H1 (cell line): ENCODE results near the gene KCTD3. TPM values are rescaled to one million over a fixed set of nuclear protein-coding genes. Genes with fewer than 3 reads are reported as not detected.

ENCODE experiments used
- CTCF ChIA-PET: fragments of 300-600 bp; sonication (Branson Sonifier 250); formaldehyde crosslinking; loops from one replicate; lab custom pipeline; 2021; ENCODE audit not compliant: partially characterized antibody; lab: Charles Lee
- POLR2A ChIA-PET: fragments of 300-600 bp; sonication (Branson Sonifier 250); formaldehyde crosslinking; loops from one replicate; lab custom pipeline; 2021; ENCODE audit warnings: inconsistent platforms; ENCODE audit not compliant: partially characterized antibody; lab: Charles Lee
- DNase-seq, 2 experiments: peaks; one replicate each; pipeline versions ENCODE4 v3.0.0 to v3.0.0-alpha.2; 2010 to 2022; ENCODE audit warnings: low spot score in 2 of 2, low read depth in 1 of 2, mixed read lengths in 1 of 2
- FAIRE-seq: peaks from 2 replicates; lab custom pipeline; 2011; peaks lifted over from hg19 to GRCh38; lab: Jason Lieb, UNC
- H2AFZ ChIP-seq: 2 replicates; pipeline ENCODE4 v1.8.1; 2012; ENCODE audit warnings: low read length, inconsistent platforms
- H2AK5ac ChIP-seq: 2 replicates; pipeline ENCODE4 v1.6.1; 2013; ENCODE audit warnings: low read depth, low read length
- H2BK120ac ChIP-seq: replicated peaks from 2 replicates; pipeline ENCODE3; 2013; ENCODE audit warnings: low read depth, low read length, inconsistent platforms
- H2BK12ac ChIP-seq: 2 replicates; pipeline ENCODE4 v1.6.1; 2013; ENCODE audit warnings: low read depth, low read length
- H2BK15ac ChIP-seq: 2 replicates; pipeline ENCODE4 v1.6.1; 2013; ENCODE audit warnings: low read length
- H2BK20ac ChIP-seq: 2 replicates; pipeline ENCODE4 v1.6.1; 2013; ENCODE audit warnings: low read length
- H2BK5ac ChIP-seq: 2 replicates; pipeline ENCODE4 v1.6.1; 2013; ENCODE audit warnings: low read depth, low read length
- H3K14ac ChIP-seq: 2 replicates; pipeline ENCODE4 v1.6.1; 2013; ENCODE audit warnings: inconsistent platforms; ENCODE audit not compliant: insufficient read length
- H3K18ac ChIP-seq: 2 replicates; pipeline ENCODE4 v1.6.1; 2013; ENCODE audit warnings: low read length; ENCODE audit errors: extremely low read depth
- H3K23ac ChIP-seq: 2 replicates; pipeline ENCODE4 v1.6.1; 2013; ENCODE audit warnings: inconsistent platforms; ENCODE audit not compliant: insufficient read length
- H3K23me2 ChIP-seq: 2 replicates; pipeline ENCODE4 v1.6.1; 2013; ENCODE audit warnings: low read depth, low read length
- H3K27ac ChIP-seq: 2 replicates; pipeline ENCODE4 v1.6.1; 2011; ENCODE audit warnings: low read depth, low read length, inconsistent platforms
- H3K27me3 ChIP-seq, 4 experiments: replicated peaks in 1 of 4; 1 replicate in 1 of 4; 2 replicates in 3 of 4; pipeline versions ENCODE4 v1.6.1 to v1.8.1; 2011 to 2013; ENCODE audit warnings: low read length in 3 of 4, mild to moderate bottlenecking in 3 of 4, inconsistent platforms in 2 of 4, mixed read lengths in 2 of 4, moderate library complexity in 1 of 4; ENCODE audit not compliant: control insufficient read depth in 3 of 4, insufficient read depth in 3 of 4; ENCODE audit errors: extremely low read depth in 1 of 4
- H3K36me3 ChIP-seq, 4 experiments: 2 replicates each; pipeline versions ENCODE4 v1.6.1 to v1.8.1; 2011 to 2013; ENCODE audit warnings: mild to moderate bottlenecking in 4 of 4, low read length in 3 of 4, moderate library complexity in 2 of 4, control low read depth in 1 of 4, inconsistent platforms in 1 of 4; ENCODE audit not compliant: insufficient read depth in 4 of 4, control insufficient read depth in 2 of 4
- H3K4ac ChIP-seq: replicated peaks from 2 replicates; pipeline ENCODE3; 2013; ENCODE audit warnings: low read length, low read depth, mixed read lengths, inconsistent platforms; ENCODE audit not compliant: insufficient read length
- H3K4me1 ChIP-seq, 4 experiments: replicated peaks in 1 of 4; 1 replicate in 1 of 4; 2 replicates in 3 of 4; pipeline versions ENCODE4 v1.6.1 to v1.8.1; 2011 to 2013; ENCODE audit warnings: low read length in 3 of 4, inconsistent platforms in 2 of 4, mixed read lengths in 1 of 4; ENCODE audit not compliant: insufficient read depth in 4 of 4, control insufficient read depth in 3 of 4
- H3K4me2 ChIP-seq, 2 experiments: 2 replicates each; pipeline versions ENCODE4 v1.6.1 to v1.8.1; 2011 to 2013; ENCODE audit warnings: low read depth in 2 of 2, low read length in 2 of 2, control low read depth in 1 of 2, inconsistent platforms in 1 of 2, mild to moderate bottlenecking in 1 of 2; ENCODE audit not compliant: insufficient read depth in 1 of 2
- H3K4me3 ChIP-seq, 4 experiments: fragments of 200-600, 300-600 bp in 1 of 4; sonication (generic), shearing (Covaris generic), sonication (Bioruptor Twin) in 1 of 4; 2 replicates each; pipeline versions ENCODE4 v1.5.1 to v1.8.1; 2011 to 2016; ENCODE audit warnings: low read length in 4 of 4, low read depth in 3 of 4, control low read depth in 2 of 4, inconsistent platforms in 2 of 4, mild to moderate bottlenecking in 2 of 4, mixed read lengths in 1 of 4, moderate library complexity in 1 of 4; ENCODE audit not compliant: insufficient read depth in 2 of 4; ENCODE audit errors: extremely low read depth in 1 of 4
- H3K56ac ChIP-seq: replicated peaks from 2 replicates; pipeline ENCODE3; 2013; ENCODE audit warnings: low read depth, mild to moderate bottlenecking, mixed read lengths, low read length, inconsistent platforms; ENCODE audit not compliant: insufficient read length
- H3K79me1 ChIP-seq: 2 replicates; pipeline ENCODE4 v1.6.1; 2013; ENCODE audit warnings: low read depth, low read length, control low read depth
- H3K79me2 ChIP-seq, 2 experiments: 2 replicates each; pipeline versions ENCODE4 v1.6.1 to v1.8.1; 2012 to 2013; ENCODE audit warnings: low read length in 2 of 2, mild to moderate bottlenecking in 2 of 2, inconsistent platforms in 1 of 2; ENCODE audit not compliant: insufficient read depth in 2 of 2, control insufficient read depth in 1 of 2
- H3K9ac ChIP-seq, 4 experiments: replicated peaks in 1 of 4; 1 replicate in 1 of 4; 2 replicates in 3 of 4; pipeline versions ENCODE4 v1.6.1 to v1.8.1; 2011 to 2013; ENCODE audit warnings: low read depth in 3 of 4, low read length in 3 of 4, control low read depth in 2 of 4, mild to moderate bottlenecking in 2 of 4, moderate library complexity in 2 of 4, inconsistent platforms in 1 of 4; ENCODE audit errors: extremely low read depth in 1 of 4
- H3K9me3 ChIP-seq, 2 experiments: 2 replicates each; pipeline versions ENCODE4 v1.6.1 to v1.8.1; 2012 to 2013; ENCODE audit warnings: mild to moderate bottlenecking in 2 of 2, moderate library complexity in 2 of 2, control low read depth in 1 of 2, inconsistent platforms in 1 of 2, low read depth in 1 of 2, low read length in 1 of 2, mixed read lengths in 1 of 2; ENCODE audit not compliant: insufficient read depth in 2 of 2
- H4K20me1 ChIP-seq, 2 experiments: replicated peaks in 1 of 2; 2 replicates each; pipeline versions ENCODE3 to v1.8.1; 2011 to 2013; ENCODE audit warnings: inconsistent platforms in 2 of 2, low read length in 2 of 2, mild to moderate bottlenecking in 1 of 2; ENCODE audit not compliant: insufficient read depth in 2 of 2, control insufficient read depth in 1 of 2
- H4K5ac ChIP-seq: 2 replicates; pipeline ENCODE4 v1.6.1; 2013; ENCODE audit warnings: low read length, low read depth, mixed read lengths, inconsistent platforms; ENCODE audit not compliant: insufficient read length
- H4K8ac ChIP-seq: 2 replicates; pipeline ENCODE4 v1.8.0; 2013; ENCODE audit warnings: mild to moderate bottlenecking, moderate library complexity, low read length, inconsistent platforms; ENCODE audit not compliant: insufficient read depth; ENCODE audit errors: extremely low read depth
- H4K91ac ChIP-seq: replicated peaks from 2 replicates; pipeline ENCODE3; 2013; ENCODE audit warnings: low read length, mixed read lengths, inconsistent platforms; ENCODE audit not compliant: insufficient read length
- CBX8 ChIP-seq: fragments of 300-800, 300-1000 bp; sonication (generic); IDR thresholded peaks from 2 replicates; pipeline ENCODE4 v1.7.1; 2016; ENCODE audit warnings: low read depth, low read length, borderline replicate concordance
- GABPA ChIP-seq: IDR thresholded peaks from 2 replicates; pipeline ENCODE4 v1.6.1; 2011; ENCODE audit warnings: mild to moderate bottlenecking, low read length, moderate library complexity, borderline replicate concordance; ENCODE audit not compliant: insufficient read depth
- GTF2F1 ChIP-seq: IDR thresholded peaks from 2 replicates; pipeline ENCODE4 v1.6.1; 2012; ENCODE audit warnings: low read depth, low read length, improper control_type of control experiment, borderline replicate concordance
- KDM1A ChIP-seq: fragments of 200-600, 300-600 bp; sonication (generic); IDR thresholded peaks from 2 replicates; pipeline ENCODE4 v1.7.1; 2016; ENCODE audit warnings: mild to moderate bottlenecking, low read length, borderline replicate concordance
- KDM5A ChIP-seq: fragments of 200-600 bp; IDR thresholded peaks from 2 replicates; pipeline ENCODE4 v1.7.1; 2012; ENCODE audit warnings: mild to moderate bottlenecking, low read length, inconsistent platforms, mixed read lengths
- SIX5 ChIP-seq: IDR thresholded peaks from 2 replicates; pipeline ENCODE4 v1.6.1; 2011; ENCODE audit warnings: mild to moderate bottlenecking, low read depth, low read length
- USF2 ChIP-seq: IDR thresholded peaks from 2 replicates; pipeline ENCODE4 v1.6.1; 2011; ENCODE audit warnings: low read length, improper control_type of control experiment
- WGBS, 2 experiments: shearing (Covaris generic) in 1 of 2; methylation state at CpG; one replicate each; pipeline versions ENCODE4 v1.1.6 to v1.1.7; 2013 to 2015; ENCODE audit warnings: low lambda C conversion rate in 2 of 2, mixed read lengths in 2 of 2, inconsistent platforms in 1 of 2, low coverage in 1 of 2, missing lambda C conversion rate in 1 of 2; ENCODE audit not compliant: insufficient replicate concordance in 2 of 2, insufficient coverage in 1 of 2, insufficient read length in 1 of 2; ENCODE audit errors: extremely low coverage in 1 of 2, missing lambda C conversion rate in 1 of 2; 5-methylcytosine and 5-hydroxymethylcytosine counted together
- polyA plus RNA-seq, 7 experiments: library from polyadenylated mRNA; depleted of rRNA in 3 of 7; stranded (reverse) in 5 of 7; unstranded in 2 of 7; fragments of >200 nt in 5 of 7; fragments of 200-250 nt in 2 of 7; gene quantifications; 1 replicate in 5 of 7; 2 replicates in 1 of 7; 4 replicates in 1 of 7; pipeline versions ENCODE4 v1.2.1 to v1.2.3, GENCODE V29; 2011 to 2013; ENCODE audit warnings: missing spikeins in 2 of 7, mixed read lengths in 2 of 7
- total RNA-seq: library from RNA; stranded (reverse); fragmentation: NEBNext Ultra II Directional; extraction: Animal tissue kit (Norgen Biotek cat#: 25700); gene quantifications from 2 replicates; pipeline ENCODE4 v1.2.1, GENCODE V29; 2021

Gene KCTD3
- total and polyA plus RNA-seq, 2 of the 8 experiments (the other 6 are each of a cell fraction or from before 2014, with no cell fraction given) = 43.0 to 55.6 TPM

- Histone ChIP-seq H3K36me3 (no peaks in the 10 kb centered on the region), H3K23me2 (no peaks in the 10 kb centered on the region), H3K4ac (no peak overlapping the region), H3K27me3 (no peaks in the 10 kb centered on the region), H2BK5ac (no peak overlapping the region), H2BK20ac (no peak overlapping the region), H3K79me1 (no peaks in the 10 kb centered on the region), H2BK12ac (no peak overlapping the region), H3K56ac (no peak overlapping the region), H3K9me3 (0 out of 4 replicates have a peak, but pooled peaks cover 0 to 4% of the 10 kb centered on the region in 2 experiments), H4K5ac (no peak overlapping the region), H3K27ac (no peak overlapping the region), H2BK120ac (no peak overlapping the region), H2AK5ac (no peak overlapping the region), H3K4me3 (no peak overlapping the region), H3K4me1 (no peaks in the 10 kb centered on the region), H3K4me2 (no peak overlapping the region), H3K79me2 (no peaks in the 10 kb centered on the region), H4K8ac (no peak overlapping the region), H3K14ac (no peak overlapping the region), H4K20me1 (no peaks in the 10 kb centered on the region), H3K18ac (no peak overlapping the region), H2AFZ (no peak overlapping the region), H2BK15ac (no peak overlapping the region), H3K9ac (no peak overlapping the region), H3K23ac (no peak overlapping the region), H4K91ac (no peak overlapping the region)
- no peak for DNase-seq
- ChIA-PET CTCF (interaction anchor here (0.6 to 1.0 kb wide), 3 partner anchors 454 to 891 kb away, joined by 3 read pairs; no protein-coding TSS in a partner anchor), POLR2A (no interaction called here)
- no peak for FAIRE-seq
- 91% methylated on average over 5 of the region's 5 CpGs; no CpG with 5 or more reads in 1 of the 2 experiments for WGBS, 2 experiments
- no peak for TF ChIP-seq CBX8
- TF ChIP-seq USF2 = no peak
- TF ChIP-seq KDM5A = no peak
- no peak for TF ChIP-seq GTF2F1
- TF ChIP-seq GABPA = no peak
- no peak for TF ChIP-seq SIX5
- no peak for TF ChIP-seq KDM1A
Measured at GRCh38 chr1:215530401-215530984, 36.6 kb upstream of the KCTD3 start.
